ENCODE measurements around the gene SLC25A29.

SLC25A29 gene

GRCh38 chr14:100279133-100279532 lies 27.1 kb downstream of the SLC25A29 start:
- DNase-seq = no peak

GRCh38 chr14:100278702-100279101 lies 27.5 kb downstream of the SLC25A29 start:
- DNase-seq = peak; percentile 42

GRCh38 chr14:100275214-100275613 lies 31.0 kb downstream of the SLC25A29 start:
- DNase-seq = no peak

- no peak for DNase-seq
These were observed 32.0 kb downstream of the SLC25A29 start for GRCh38 chr14:100274250-100274649.

GRCh38 chr14:100271247-100271939 lies 34.9 kb downstream of the SLC25A29 start:
- no peak for DNase-seq

GRCh38 chr14:100268591-100269207 lies 37.5 kb downstream of the SLC25A29 start:
- no peak for DNase-seq

GRCh38 chr14:100267990-100268389 lies 38.3 kb downstream of the SLC25A29 start:
- DNase-seq = no peak

GRCh38 chr14:100263141-100263540 lies 43.1 kb downstream of the SLC25A29 start:
- DNase-seq = no peak

GRCh38 chr14:100262545-100262944 lies 43.7 kb downstream of the SLC25A29 start:
- no peak for DNase-seq

GRCh38 chr14:100261621-100262020 lies 44.6 kb downstream of the SLC25A29 start:
- DNase-seq = no peak

- no peak for DNase-seq
These were observed 49.8 kb downstream of the SLC25A29 start for GRCh38 chr14:100256339-100256895.

GRCh38 chr14:100252684-100253083 lies 53.6 kb downstream of the SLC25A29 start:
- no peak for DNase-seq

GRCh38 chr14:100250732-100251465 lies 55.3 kb downstream of the SLC25A29 start:
- DNase-seq = no peak

GRCh38 chr14:100246809-100247428 lies 59.3 kb downstream of the SLC25A29 start:
- DNase-seq = no peak

- no peak for DNase-seq
These were observed 63.2 kb downstream of the SLC25A29 start for GRCh38 chr14:100243020-100243419.

GRCh38 chr14:100241279-100241678 lies 65.0 kb downstream of the SLC25A29 start:
- no peak for DNase-seq

Measured in right hindlimb (tissue), 1 donor.